Stimulated activated CD4-positive, alpha-beta T cell treated with anti-CD3 and anti-CD28 coated beads, Interleukin-4, amount 100 ng/mL, for 4 hours (primary cell): ENCODE data around the gene OSR1.
"Not testable (repeated sequence)": the region's sequence is repeated elsewhere in the genome, so short reads cannot be mapped to it uniquely, and the experiment has no call there.

Experiments
- DNase-seq, 2 experiments: peaks; one replicate each; pipeline ENCODE4 v3.0.0-alpha.2; 2020

The OSR1 gene

DNA sequence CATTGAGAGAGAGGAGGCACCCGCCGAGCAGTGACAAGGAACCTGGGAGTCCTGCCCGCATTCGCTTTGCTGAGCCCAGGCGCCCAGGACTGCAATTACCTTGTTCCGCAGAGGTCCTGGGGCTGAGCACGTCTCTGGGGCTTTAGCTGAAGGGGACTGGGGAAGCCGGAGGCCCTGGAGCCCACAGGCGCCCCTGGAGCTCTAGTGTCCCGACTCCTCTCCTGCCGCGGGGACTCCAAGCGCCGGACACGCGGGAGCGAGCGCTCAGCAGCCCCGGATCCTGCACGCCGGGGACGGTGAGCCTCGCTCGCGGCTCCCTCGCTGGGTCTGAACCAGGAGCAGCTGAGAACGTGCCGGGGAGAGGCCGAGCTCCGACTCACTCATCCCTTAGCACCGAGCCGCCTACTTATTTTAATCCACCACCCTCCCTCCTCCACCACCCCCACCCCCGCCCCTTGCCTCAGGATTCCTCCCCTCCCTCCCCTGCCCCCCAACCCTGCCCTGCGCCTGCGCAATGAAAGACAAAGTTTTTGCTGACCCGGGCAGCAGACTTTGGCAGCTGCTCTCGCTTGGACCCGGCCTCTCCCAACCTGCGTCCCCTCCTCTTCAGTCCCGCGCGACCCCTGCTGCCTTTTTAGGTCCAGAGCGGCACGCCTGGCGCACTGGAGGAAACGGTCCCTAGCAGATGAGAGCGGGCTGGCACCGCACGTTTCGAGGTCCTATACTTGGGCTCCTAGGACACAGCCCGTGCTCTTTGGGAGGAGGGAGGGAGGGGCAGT, at the start of gene OSR1:
OSR1 (minus strand) TSS at position 382 of the 779 bp plus-strand sequence. CDS start 4,818 bp downstream, outside the sequence.
- DNase-seq = peak in 1 of 2 experiments; percentile 26

DNA sequence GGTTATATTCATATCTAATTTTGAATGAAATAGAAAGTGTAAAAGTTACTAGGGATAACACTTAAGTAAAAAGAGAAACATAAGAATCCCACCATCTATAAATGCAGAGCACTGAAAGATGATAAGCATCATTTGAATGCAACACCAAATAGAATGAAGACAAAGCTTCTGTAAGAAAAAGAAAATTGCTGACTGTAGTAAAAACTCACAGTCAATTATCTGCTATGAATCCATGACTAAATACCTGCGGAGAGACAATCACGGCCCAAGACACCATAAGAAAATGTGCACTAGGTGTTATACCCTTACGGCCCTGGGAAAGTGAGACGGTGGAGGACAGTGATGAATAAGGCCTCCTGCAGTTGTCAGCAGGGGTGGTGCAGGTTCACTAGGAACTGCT, 45.4 kb upstream of the OSR1 start:
- DNase-seq = no peak

DNA sequence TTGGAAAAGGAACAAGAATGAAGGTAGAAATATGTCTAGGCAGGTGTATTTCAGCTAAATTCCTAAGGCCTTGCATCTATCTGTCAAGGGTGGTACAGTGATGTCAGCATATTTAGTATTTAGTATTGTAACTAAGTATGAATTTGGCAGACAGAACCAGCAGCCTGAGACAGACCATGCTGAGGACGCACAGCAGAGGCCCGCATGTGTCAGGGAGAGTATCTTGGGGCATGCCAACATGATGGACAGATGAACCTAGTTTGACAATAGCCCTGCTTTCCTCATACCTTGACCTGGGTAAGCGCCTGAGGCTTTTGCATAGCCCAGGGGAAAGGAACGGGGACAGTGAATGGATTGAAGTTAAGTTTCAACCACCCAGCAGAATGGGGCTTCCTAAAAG, 33.8 kb upstream of the OSR1 start:
- DNase-seq = no peak

DNA sequence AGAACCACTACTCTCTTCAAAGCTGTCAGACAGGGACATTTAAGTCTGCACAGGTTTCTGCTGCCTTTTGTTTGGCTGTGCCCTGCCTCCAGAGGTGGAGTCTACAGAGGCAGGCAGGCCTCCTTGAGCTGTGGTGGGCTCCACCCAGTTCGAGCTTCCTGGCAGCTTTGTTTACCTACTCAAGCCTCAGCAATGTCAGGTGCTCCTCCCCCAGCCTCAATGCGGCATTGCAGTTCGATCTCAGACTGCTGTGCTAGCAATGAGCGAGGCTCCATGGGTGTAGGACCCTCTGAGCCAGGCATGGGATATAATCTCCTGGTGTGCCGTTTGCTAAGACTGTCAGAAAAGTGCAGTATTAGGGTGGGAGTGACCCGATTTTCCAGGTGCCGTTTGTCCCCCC, 31.0 kb upstream of the OSR1 start:
- not testable (repeated sequence) for DNase-seq

DNA sequence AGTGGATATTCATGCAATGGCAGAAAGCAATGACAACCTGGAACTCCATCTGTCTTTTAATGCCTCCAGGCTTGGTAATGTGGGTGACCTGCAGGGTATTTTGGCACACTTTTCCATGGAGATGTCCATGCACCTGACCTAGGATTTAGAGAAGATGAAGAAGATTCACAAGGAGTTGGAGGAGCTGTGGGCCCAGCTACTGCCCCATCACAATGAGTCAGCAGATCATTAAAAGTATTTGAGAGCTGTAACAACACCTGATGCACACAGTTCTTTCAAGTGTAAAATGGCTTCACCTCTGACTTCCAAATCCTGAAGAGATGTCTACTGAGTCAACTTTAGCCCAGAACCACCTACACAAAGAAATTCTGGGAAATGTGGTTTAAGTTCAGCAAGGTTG, 22.1 kb upstream of the OSR1 start:
- DNase-seq = no peak

DNA sequence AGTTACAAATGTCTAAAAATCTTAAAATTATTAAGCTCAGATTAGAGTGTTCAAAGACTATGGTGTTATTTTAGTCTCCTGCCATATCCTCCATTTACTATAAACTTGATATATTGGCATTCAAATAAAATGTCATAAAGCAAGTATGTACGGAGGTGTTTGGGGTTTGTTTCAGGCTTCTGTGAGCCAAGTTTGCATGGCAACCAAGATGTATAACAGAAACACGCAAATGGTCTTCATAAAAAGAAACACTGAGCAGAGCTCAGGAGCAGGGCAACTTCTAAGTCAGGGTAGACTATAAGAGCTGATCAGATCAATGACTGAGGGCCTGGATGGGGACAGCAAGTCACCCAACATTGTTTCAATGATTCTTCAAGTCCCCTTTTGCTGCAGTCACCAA, 20.5 kb upstream of the OSR1 start:
- no peak for DNase-seq

DNA sequence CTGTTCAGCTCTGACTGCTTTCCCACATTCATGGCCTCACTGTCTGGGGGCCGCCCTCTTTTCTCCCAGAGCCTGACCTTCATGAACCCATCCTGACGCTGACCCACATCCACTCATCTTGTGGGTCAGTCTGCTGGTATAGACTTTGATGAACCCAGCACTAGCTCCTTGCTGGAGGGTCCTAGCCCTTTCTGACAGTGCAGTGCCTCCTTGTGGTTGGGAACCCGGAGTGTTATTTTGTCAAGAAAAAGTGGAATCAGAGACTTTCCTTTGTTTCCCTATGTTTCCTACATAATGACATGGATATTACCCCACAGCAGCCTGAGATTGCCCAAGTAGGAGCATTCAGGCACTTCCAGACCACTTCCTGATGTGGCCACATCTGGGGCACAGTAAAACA, 19.3 kb upstream of the OSR1 start:
- DNase-seq = no peak

DNA sequence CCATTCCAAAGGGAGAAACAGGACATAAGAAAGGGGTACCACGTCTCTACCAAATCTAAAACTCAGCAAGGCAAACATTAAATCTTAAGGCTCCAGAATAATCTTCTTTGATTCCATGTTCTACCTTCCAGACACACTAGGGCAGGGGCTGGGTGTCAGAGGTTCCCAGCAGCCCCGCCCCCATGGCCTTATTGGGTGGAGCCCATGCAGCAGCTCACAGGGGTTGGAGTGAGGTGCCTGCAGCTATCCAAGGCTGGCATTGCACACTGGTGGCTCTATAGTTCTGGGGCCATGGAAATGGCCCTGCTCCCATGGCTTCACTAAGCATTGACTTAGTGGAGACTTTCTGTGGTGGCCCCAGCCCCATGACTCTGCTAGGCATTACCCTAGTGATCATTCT, 14.9 kb upstream of the OSR1 start:
- no peak for DNase-seq

DNA sequence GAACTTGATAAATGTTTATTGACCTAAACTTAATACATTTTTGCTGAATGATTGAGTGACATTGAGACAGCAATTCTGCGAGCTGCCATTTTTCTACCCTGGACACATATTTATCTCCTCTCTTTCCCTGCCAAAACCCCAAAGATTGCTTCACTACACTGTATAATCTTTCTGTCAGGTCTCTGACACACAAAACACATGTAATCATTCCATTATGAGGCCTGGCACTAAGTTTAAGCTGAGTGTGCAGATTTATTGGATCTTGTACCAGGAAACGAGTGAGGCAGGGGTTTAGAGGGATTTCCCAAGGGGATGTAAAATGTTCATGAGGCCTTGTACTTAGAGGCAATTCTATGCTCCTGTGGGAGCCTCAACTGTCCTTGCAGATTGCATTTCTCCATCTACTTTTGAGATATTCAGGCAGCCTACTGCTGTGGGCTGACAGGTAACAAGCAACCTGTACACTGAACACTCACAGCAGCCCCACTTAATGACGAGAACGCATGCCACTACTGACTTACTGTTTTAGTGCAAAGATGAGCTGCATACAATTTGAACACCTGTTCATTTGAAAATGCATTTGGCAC, 13.7 kb upstream of the OSR1 start:
- no peak for DNase-seq

DNA sequence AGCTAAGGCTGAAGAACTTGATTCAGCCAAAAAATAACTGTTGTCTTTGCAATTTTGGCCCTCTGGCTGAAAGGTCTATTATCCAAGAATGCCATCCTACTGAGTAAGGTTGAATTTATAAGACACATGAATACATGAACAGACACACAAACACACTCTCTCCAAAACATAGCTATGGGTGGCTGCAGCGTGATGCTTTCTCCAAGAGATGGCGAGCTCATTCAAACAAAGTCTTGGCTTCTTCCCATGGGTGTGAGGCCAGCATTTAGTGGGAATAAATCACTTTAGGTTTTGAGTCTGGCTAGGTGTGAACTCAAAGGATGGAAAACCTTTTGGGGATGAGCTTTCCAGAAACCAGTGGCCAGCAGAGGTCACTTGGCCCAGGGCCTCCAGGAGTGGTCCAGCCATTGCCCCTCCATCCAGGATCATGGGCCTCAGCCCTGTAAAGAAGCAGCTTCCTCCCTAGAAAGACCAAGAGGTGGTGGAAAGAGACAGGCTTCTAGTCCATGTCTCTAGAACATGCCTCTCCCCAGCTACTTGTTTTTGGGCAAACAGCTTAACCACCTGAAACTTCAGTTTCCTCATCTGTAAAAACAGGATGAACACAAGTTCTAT, 11.0 kb upstream of the OSR1 start:
- DNase-seq = no peak

DNA sequence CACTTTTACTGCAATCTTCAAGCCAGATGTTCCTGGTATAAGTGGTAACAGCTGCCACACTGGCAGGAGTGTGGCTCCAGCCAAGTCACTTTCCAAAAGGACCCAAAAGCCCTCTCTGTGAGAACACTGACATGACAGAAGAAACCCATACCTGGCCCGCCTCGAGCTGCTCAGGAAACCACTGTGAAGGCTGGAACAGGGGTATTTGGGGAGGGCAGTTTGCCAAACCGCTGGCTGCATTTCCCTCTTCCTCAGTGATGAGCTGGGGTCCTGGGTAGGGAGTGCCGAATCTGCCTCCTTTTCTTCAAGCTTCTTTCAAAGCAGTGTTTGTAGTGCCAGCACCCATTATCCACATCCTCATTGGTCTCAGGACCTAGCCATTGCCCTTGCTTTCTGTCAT, 10.3 kb upstream of the OSR1 start:
- DNase-seq = no peak

DNA sequence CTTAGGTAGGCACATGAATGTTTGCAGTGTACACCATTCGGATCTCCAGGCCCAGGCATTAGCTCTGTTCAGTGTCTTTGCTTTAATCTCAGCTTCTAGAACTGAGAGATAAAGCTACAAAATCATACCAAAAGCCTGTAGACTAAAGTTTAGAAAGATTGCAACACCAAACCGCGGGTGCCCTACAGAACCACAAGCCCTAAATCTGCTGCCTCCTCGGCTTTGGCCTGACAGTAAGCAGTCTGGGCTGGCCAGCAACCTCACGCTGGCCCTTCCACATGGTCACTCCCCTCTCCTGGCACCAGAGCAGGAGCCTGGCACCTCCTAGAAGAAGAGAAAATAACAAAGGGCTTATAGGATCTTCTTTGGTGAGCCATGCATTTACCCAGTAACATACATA, 8.9 kb upstream of the OSR1 start:
- no peak for DNase-seq

DNA sequence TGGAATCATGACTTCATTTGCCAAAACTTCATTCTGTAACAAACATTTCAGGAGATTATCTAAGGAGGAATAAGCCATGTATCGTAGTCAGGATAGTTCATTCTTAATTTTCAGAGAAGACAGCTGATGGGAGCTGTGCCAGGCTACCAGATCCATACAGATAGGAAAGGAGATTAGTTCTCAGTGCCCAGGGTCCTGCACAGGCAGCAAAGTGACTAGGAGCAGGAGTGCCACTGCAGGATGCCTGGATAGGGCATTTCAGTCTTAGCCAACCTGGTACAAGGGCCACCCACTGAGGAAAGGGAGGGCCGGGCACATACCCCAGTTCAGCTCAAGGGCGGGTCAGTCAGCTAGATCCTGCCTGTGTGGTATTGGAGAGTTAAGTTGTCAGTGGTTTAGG, 6.7 kb upstream of the OSR1 start:
- no peak for DNase-seq

DNA sequence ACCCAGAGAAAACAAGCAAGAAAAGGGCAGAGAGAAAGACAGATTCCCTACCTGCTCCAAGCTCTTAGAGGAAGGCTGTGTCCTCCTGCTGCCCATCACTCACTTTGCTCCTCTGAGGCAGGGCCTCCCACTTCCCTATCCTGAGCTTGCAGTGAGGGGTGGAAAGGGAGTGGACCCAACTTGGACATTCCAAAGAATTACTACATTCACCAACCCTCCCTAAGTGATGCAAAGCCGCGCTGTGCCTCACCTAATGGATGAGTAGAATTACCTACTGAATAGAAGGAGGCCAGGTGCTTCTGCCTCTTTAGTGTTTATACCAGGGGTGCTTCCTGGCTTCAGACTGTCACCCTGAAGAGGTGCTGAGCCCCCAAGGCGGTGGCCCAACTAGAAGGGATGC, 5.6 kb upstream of the OSR1 start:
- DNase-seq = no peak

DNA sequence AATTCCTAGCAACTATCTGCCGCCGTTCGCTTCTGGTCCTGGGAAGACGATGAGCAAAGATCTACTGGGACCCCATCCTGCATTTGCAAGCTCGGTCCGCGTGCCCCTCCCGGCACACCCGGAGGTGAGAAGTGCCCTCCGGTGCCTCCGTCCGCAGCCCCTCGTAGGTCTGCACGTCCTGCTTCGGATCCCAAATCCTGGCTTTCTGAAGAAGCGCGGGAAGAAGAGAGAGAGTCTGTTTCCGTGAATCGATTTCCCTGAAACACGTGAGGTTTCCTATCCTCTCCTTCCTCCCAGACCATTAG, 5.0 kb upstream of the OSR1 start:
- DNase-seq = no peak

DNA sequence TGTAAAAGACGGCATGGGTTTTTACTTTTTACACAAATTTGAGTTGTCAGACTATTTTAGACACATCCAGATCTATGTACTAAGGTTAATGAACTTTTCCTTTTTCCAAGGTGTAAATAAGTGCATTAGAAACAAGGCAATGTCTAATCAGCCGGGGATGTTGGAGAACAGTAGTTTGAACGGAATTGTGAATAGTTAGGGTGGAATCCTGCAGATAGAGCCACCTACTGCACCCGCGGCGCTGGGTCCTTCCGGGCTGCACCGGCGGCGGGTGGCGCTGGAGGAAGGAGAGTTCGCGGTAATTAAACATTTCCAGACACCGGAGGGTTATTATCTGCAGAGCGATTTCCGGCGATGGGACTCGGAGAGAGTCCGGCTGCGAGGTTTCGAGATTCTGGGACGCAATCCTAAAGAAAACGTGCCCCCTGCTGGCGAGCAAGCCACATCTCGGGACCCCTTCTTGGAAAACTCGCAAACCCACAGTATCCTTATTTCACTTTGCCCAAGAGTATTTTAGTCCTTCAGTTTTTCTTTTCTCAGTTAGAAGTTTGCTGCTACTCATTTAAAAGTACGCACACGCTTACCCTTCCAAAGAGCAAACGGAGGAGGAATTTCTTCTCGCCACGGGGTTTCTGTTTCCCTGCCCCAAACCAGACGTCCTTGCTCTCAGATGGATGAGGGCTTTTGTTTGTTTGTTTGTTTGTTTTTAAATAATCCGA, 4.5 kb upstream of the OSR1 start:
- peak in 1 of 2 experiments; percentile 34 for DNase-seq

DNA sequence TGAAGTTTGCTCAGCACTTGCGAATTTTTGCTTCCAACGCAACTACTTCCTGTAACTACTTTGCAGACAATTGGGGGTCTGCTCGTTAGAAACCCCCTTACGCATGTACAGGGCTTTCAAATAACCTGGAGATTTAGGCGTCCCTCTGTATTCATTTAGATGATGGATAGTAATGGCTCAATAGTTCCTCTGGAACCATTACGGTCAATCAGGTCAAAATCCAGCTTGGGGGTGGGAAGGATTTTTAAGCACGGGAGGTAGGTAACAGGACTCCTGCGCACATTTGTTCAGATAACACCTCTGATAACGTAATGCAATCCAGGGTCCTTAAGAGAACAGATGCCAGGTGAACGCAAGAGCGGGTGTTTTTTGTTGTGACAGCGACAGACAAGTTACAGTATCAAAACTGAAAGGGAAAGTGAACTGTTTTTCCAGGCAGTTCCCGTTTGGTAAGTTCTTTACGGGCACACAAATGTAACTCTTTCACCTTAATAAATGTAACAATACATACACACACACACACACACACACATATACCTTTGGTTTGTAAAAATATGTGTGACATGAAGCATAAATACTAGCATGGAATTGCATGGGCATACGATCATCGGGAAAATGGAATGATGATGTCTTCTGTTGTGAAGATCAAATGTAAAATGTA, 3.8 kb upstream of the OSR1 start:
- peak in 1 of 2 experiments; percentile 25 for DNase-seq

DNA sequence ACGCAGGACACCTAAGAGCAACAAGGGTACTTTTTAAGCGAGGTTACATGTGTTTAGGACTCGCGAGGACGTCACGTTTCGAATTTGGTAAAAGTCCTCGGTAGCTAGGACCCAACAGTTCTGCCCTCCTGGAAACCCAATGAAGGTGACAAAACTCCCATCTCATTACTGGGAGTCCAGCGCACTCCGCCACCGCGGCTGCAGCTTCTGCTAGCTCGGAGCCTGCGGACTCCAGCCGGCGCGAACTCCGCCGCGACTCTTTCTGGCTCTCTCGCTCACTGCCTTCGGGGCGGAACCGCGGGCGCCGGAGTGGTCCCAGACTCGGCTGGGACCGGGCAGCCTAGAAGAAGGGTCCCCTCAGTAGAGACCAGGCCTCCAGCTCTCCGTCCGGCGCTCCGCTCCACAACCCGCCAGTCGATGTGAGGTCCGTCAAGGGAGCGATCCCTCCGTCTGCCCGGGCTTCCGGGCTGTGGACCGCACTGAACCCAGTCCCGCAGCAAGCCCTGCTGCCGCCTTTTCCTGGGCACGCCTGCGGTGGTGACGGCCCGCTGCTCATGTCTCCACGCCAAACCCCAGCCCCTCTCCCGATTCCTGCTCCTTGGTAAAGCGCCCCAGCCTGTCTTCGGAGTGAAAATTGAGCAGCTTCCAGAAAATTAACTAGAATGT, 3.0 kb upstream of the OSR1 start:
- DNase-seq = no peak

DNA sequence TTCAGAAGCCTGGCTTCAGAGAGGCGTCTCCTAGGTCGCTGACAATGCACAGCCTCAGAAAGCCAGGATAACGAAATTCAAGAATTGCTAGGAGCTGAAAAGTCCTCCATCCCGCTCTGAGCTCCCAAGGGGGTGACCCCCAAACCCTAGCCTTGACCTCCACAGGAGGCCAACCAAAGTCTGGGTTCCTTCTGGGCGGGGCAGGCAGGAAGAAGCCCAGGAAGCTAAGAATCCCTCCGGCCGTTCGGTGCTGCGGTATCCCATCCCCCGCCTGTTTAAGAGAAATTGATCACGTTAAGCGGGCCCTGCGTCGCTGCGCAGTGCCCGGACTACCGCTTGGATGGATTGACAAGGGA, 2.5 kb upstream of the OSR1 start:
- no peak for DNase-seq

DNA sequence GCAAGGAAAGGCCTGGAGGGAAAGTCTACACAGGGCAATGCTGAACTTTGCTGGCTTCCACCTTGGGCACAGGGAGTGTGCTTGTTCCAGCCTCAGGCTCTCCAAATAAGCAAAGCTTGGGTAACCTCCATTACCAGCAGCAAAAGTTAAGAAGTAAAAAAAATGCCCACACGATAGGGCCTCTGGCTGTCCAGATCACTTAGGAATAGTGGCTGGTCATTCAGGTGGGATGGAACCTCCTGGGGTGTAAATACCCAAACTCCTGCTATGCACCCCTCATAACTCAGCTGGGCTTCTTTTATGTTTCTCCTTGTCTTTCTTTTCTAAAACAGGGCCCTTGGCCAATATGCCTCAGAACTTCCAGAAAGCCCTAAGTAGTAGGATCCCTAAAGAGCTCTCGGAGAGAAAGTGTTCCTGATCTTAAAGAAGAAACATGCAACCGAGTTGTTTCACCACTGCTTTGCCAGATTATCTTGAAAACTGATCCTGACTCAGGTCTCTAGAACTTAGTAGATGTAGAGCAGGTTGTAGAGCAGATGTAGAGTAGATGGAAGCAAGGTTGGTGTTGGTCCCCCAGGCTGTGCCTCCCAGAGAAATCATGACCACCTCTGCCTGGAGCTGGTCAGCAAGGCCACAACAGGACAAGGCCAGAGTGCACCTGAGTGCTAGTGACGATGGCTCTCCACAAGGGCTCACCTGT, 2.0 kb upstream of the OSR1 start:
- no peak for DNase-seq

DNA sequence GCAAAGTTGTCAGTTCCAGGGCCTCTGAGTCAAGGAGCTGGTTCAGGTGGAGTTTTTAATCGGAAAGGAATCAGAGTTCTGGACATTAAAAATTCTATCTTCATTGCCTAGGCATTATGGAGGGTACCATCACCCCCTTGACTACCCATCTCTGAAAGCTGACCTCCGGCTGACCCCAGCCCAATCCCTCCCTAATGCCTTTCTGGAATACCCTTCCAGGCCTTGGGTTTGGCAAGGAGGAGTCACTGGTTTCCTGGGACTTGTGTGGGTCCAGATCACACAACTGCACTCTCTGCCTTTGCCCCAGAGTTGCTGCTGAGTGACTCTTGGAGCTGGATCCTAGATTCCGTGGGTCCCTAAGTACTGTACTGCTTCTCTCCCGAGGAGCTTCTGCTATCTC, 1.0 kb upstream of the OSR1 start:
- DNase-seq = no peak

DNA sequence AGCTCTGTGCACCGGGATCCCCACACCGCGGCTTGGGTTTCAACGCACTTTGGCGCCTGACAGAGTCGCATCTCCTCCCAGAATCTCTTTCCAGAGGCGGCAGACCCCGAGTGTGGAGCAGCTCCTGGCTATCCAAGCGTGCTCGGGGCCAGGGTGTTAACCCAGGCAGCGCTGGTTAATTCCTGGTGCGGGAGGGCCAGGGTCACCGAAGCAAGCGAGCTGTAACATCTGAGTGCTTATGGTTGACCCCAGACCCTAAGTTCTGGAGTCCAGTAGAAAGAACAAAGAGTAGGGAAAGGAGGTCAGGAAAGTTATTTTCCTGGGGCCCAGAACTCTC, 566 bp upstream of the OSR1 start:
- DNase-seq = no peak
